GM18526 (cell line): ENCODE data around the gene CD47.

Experiments used
- POLR2A ChIP-seq: IDR thresholded peaks from 3 replicates; pipeline ENCODE4 v1.6.1; 2011; ENCODE audit not compliant: insufficient read length; ENCODE audit errors: extremely low read depth

The CD47 gene

DNA sequence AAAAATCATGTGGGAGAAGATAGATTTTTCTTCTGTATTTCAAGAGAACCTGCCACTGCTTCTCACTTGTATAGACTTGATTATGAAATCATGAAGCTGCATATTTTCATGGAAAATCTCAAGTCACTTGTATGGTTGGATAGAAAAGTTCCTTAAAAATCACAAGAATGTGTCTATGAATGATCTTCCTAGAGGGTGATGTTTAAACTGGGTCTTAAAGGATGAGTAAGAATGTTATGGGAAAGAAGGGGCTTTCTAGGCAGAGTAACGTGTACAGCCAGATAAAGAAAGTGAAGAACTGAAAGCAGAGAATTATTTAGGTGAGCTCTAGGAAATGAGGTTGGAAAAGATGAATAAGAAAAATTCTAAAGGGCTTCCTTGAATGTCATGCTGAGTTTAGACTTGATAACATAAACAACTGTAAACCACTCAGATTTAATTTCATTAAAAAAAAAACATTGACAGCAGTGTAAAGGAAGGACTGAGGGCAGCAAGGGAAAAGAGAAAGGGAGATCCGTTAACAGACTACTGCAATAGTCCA lies 5.0 kb downstream of the CD47 start:
- no peak for TF ChIP-seq POLR2A

DNA sequence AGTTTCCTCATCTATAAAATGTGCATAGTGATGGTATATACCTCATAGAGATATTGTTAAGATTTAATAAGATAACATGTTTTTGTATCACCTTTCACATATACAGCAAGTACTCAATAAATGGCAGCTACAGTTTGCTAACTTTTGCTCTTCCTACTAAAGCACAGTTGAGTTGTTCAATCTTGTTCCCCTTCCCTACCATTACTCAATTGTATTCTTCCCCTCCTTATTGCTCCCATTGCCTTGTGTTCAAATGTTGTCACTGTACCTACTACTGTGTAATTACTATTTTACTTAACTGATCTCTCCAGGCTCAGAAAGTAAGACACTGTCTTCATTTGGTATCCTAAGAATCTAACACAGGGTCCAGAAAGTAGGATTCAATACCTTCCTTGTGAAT lies 5.5 kb downstream of the CD47 start:
- TF ChIP-seq POLR2A: no peak

GRCh38 chr3:108079877-108080276 lies 11.0 kb downstream of the CD47 start:
- no peak for TF ChIP-seq POLR2A

DNA sequence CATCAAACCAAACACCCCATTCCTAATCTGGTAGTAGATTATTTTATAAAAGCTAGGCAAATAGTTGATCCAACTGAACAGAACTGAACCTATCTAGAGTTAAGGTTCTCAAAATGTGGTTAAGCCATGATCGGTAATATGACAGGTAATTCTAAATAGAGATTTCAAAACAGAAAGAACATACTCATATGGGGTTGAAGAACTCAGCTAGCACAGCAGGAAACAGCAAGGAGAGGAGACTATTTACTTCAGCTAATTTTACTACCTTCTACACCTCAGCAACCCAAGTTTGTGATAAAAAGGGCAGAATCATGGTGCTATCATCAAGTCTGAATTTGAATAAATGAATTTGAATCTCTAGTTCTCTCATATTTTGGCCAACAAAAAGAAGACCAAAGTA lies 11.8 kb downstream of the CD47 start:
- no peak for TF ChIP-seq POLR2A

- TF ChIP-seq POLR2A: no peak
These were observed 14.3 kb downstream of the CD47 start for GRCh38 chr3:108076564-108076963.

- TF ChIP-seq POLR2A: no peak
These were observed 16.9 kb downstream of the CD47 start for GRCh38 chr3:108073764-108074431.

DNA sequence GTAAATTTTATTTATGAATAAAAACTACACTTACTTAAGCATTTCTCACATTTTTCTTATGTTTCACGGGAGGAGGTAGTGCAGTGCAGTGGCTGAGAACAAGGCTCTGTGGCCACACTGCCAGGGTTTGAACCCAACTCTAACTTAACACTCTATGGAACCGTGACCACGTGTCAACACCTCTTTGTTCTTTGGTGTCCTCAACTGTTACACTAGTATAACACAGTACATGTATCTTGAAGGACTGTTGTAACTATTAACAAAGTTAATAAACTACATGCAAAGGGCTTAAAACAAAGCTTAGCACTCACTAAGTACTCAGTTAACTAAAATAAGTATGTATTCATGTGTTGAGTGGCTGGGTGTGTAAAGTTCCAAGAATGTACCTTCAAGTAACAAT lies 19.5 kb downstream of the CD47 start:
- no peak for TF ChIP-seq POLR2A

DNA sequence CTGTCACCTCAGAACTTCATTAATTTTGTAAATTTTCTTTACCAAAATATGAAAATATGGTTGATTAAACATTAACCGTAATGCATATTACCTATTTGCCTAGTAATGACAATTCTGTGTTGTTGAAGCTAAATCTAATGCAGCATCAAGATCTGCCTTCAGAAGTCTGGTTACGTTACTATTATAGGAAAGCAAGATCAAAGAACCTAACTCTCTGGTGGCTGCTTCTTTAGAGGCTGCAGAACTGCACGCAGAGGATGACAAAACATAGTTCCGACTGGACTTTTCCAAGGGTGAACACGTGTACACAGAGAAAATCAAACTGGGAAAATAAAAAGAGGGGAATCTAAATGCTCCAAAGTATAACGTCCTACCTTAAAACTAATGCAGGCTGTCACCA lies 20.5 kb downstream of the CD47 start:
- no peak for TF ChIP-seq POLR2A

- no peak for TF ChIP-seq POLR2A
These were observed 23.1 kb downstream of the CD47 start for GRCh38 chr3:108067768-108068167.

DNA sequence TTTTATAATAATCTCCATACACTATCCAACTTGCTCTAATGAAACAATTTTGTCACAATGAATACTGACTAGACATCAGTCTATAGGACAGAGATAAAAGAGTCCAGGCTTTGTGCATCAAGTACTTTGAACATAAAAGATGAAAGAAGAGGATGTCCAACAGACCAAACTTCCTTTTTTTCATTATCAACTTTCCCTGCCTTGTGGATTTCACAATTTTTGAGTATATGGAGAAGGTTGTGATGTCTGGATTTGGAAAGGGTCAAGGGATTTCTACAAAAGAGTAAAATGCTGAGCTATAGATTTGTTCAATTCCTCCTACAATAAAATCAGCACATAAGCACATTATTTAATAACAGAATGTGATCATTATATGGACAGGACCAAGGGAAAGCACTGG lies 25.7 kb downstream of the CD47 start:
- TF ChIP-seq POLR2A: no peak

GRCh38 chr3:108064293-108064887 lies 26.4 kb downstream of the CD47 start:
- TF ChIP-seq POLR2A: no peak

GRCh38 chr3:108062051-108062450 lies 28.8 kb downstream of the CD47 start:
- TF ChIP-seq POLR2A: no peak

DNA sequence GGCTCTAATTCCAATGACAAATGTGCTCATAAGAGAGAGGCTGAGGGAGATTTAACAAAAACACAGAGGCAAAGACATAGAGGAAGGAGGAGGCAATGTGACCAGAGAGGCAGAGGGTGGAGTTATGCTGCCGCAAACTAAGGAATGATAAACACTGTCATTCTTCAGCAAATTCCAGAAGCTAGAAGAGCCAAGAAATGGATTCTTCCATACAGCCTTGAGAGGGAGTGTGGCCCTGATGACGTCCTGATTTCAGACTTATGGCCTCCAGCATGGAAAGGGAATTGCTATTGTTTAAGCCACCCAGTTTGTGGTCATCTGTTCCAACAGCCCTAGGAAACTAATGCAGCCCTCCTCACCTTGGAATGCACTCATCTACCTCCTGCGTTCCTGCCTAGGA lies 30.5 kb downstream of the CD47 start:
- no peak for TF ChIP-seq POLR2A

DNA sequence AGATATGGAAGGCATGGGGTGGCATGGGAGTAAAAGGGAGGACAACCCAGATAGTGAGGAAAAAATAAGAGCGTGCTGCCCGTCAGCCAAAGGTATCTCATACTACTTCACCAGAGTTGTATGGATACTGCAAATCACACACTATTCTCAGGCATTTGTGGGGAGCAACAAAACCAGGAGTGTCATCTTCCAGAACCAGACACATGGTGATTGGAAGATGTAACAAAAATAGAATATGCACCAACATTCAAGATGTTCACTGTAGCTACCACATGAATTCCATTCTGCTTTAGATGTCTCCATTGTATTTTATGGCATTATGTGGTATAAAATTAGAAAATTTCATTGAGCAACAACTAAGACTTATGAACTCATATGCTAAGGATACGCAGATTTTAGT lies 34.9 kb downstream of the CD47 start:
- TF ChIP-seq POLR2A: no peak

GRCh38 chr3:108054935-108055334 lies 35.9 kb downstream of the CD47 start:
- TF ChIP-seq POLR2A: no peak

DNA sequence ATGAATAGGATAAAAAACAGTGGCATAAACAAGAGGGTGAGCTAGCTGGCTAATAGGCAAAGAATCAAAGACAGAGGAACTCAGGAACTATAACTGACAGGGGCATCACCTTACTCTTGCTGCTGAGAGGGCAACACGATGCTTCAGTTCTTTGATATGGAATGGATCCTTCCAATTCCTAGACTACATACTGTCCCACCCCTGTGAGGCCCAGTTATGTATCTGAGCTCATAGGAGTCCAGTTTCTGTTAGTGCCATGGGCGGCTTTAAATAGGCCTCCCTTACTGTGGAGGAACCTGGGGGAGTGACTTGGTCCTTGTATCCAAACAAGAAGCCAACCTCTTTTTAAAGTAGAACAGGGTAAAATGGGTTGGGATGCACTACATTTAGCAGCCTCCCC lies 37.3 kb downstream of the CD47 start:
- no peak for TF ChIP-seq POLR2A

- no peak for TF ChIP-seq POLR2A
These were observed 37.8 kb downstream of the CD47 start for GRCh38 chr3:108053067-108053466.

DNA sequence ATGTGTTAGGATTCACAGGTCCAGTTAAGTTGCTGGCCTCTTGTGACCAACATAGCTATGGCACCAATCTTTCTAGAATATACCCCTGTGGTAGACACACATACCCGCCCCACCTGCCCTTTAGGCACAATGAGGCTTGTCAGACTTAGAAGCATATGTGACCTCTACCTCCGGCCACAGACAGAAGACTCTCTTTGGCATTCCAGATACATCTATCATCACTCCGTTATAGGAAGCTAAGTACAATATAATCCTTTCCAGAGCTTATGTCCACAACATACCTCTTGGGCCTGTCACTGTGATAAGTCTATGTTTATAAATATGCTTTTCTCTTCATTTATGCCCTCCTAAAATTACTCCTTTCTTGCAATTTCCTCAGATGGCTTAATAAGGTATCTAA lies 39.8 kb downstream of the CD47 start:
- no peak for TF ChIP-seq POLR2A

GRCh38 chr3:108047987-108048386 lies 42.8 kb downstream of the CD47 start:
- no peak for TF ChIP-seq POLR2A
